Subcutaneous abdominal adipose tissue (tissue), 5 donors: Measurements from ENCODE around the gene ACAT2.
"Not testable (repeated sequence)": the region's sequence is repeated elsewhere in the genome, so short reads cannot be mapped to it uniquely, and the experiment has no call there.

Source experiments
- H3K27ac ChIP-seq: one replicate; pipeline ENCODE4 v1.7.0; 2013; ENCODE audit warnings: low read depth, mild to moderate bottlenecking, inconsistent platforms, low read length, moderate library complexity
- H3K27me3 ChIP-seq, 5 donors: one replicate each; pipeline ENCODE4 v1.7.0; 2013; ENCODE audit warnings: low read length in 5 of 5, inconsistent platforms in 1 of 5; ENCODE audit not compliant: control insufficient read depth in 5 of 5, insufficient read depth in 4 of 5
- H3K36me3 ChIP-seq, 5 donors: one replicate each; pipeline ENCODE4 v1.7.0; 2013; ENCODE audit warnings: low read length in 5 of 5; ENCODE audit not compliant: control insufficient read depth in 5 of 5, insufficient read depth in 5 of 5
- H3K4me1 ChIP-seq, 5 donors: one replicate each; pipeline ENCODE4 v1.7.0; 2013; ENCODE audit warnings: low read length in 5 of 5, mild to moderate bottlenecking in 3 of 5, moderate library complexity in 1 of 5; ENCODE audit not compliant: control insufficient read depth in 5 of 5, insufficient read depth in 5 of 5
- H3K4me3 ChIP-seq, 5 donors: one replicate each; pipeline ENCODE4 v1.7.0; 2013; ENCODE audit warnings: low read length in 5 of 5, low read depth in 1 of 5
- H3K9ac ChIP-seq, 5 donors: one replicate each; pipeline ENCODE4 v1.7.0; 2013; ENCODE audit warnings: low read length in 5 of 5, mild to moderate bottlenecking in 4 of 5, moderate library complexity in 3 of 5
- H3K9me3 ChIP-seq, 5 donors: one replicate each; pipeline ENCODE4 v1.7.0; 2013; ENCODE audit warnings: low read length in 5 of 5; ENCODE audit not compliant: control insufficient read depth in 5 of 5
- donor health status: healthy.
- donor health status: healthy.
- donor health status: healthy.
- donor health status: healthy.
- donor health status: healthy.

The ACAT2 gene

GRCh38 chr6:159805440-159806020 is 43.7 kb downstream of the ACAT2 start:
- Histone ChIP-seq H3K36me3 (no peaks in the 10 kb centered on the region), H3K9me3 (no peaks in the 10 kb centered on the region), H3K4me1 (no peaks in the 10 kb centered on the region), H3K27me3 (no peaks in the 10 kb centered on the region), H3K9ac (no peak overlapping the region), H3K27ac (no peak overlapping the region), H3K4me3 (no peak overlapping the region)

- H3K27ac ChIP-seq: no peak overlapping the region
- H3K27me3 ChIP-seq: no peaks in the 10 kb centered on the region
- no peaks in the 10 kb centered on the region for H3K36me3 ChIP-seq
- H3K9ac ChIP-seq: no peak overlapping the region
- H3K4me1 ChIP-seq: no peaks in the 10 kb centered on the region
- H3K4me3 ChIP-seq: no peak overlapping the region
- no peaks in the 10 kb centered on the region for H3K9me3 ChIP-seq
These were observed 44.2 kb downstream of the ACAT2 start for GRCh38 chr6:159806021-159806458.

- Histone ChIP-seq H3K27ac (no peak overlapping the region), H3K9ac (no peak overlapping the region), H3K9me3 (no peaks in the 10 kb centered on the region), H3K4me1 (no peaks in the 10 kb centered on the region), H3K27me3 (no peaks in the 10 kb centered on the region), H3K4me3 (no peak overlapping the region), H3K36me3 (no peaks in the 10 kb centered on the region)
These were observed 45.5 kb downstream of the ACAT2 start for GRCh38 chr6:159807150-159807858.

GRCh38 chr6:159808647-159809046 is 46.8 kb downstream of the ACAT2 start:
- no peak overlapping the region for H3K27ac ChIP-seq
- H3K27me3 ChIP-seq: no peaks in the 10 kb centered on the region
- H3K36me3 ChIP-seq: no peaks in the 10 kb centered on the region
- no peak overlapping the region for H3K9ac ChIP-seq
- H3K4me3 ChIP-seq: no peak overlapping the region
- H3K9me3 ChIP-seq: no peaks in the 10 kb centered on the region
- H3K4me1 ChIP-seq: no peaks in the 10 kb centered on the region

- Histone ChIP-seq H3K27ac (no peak overlapping the region), H3K9ac (no peak overlapping the region)
These were observed 47.3 kb downstream of the ACAT2 start for GRCh38 chr6:159809149-159809548.

GRCh38 chr6:159813781-159814180 is 51.9 kb downstream of the ACAT2 start:
- Histone ChIP-seq H3K4me1 (no peaks in the 10 kb centered on the region), H3K36me3 (no peaks in the 10 kb centered on the region), H3K27ac (no peak overlapping the region), H3K4me3 (no peak overlapping the region), H3K27me3 (no peaks in the 10 kb centered on the region), H3K9me3 (no peaks in the 10 kb centered on the region), H3K9ac (no peak overlapping the region)

More at GRCh38 chr6:159809149-159809548, 47.3 kb downstream of the ACAT2 start:
- H3K4me3 ChIP-seq: no peak overlapping the region
- no peaks in the 10 kb centered on the region for H3K4me1 ChIP-seq
- H3K27me3 ChIP-seq: no peaks in the 10 kb centered on the region
- no peaks in the 10 kb centered on the region for H3K9me3 ChIP-seq
- H3K36me3 ChIP-seq: no peaks in the 10 kb centered on the region

GRCh38 chr6:159815410-159815809 is 53.6 kb downstream of the ACAT2 start:
- Histone ChIP-seq H3K4me1 (peaks cover 0 to 6% (median 0%) of the 10 kb centered on the region in 5 donors), H3K36me3 (no peaks in the 10 kb centered on the region), H3K27ac (no peak overlapping the region), H3K9me3 (no peaks in the 10 kb centered on the region), H3K4me3 (no peak overlapping the region), H3K9ac (no peak overlapping the region), H3K27me3 (peaks cover 0 to 11% (median 5%) of the 10 kb centered on the region in 5 donors)

- H3K36me3 ChIP-seq, H3K9ac ChIP-seq, H3K9me3 ChIP-seq, H3K27ac ChIP-seq, H3K4me3 ChIP-seq: not testable (repeated sequence)
- H3K27me3 ChIP-seq: peaks cover 2 to 12% (median 5%) of the 10 kb centered on the region in 5 donors
- peaks cover 0 to 15% (median 0%) of the 10 kb centered on the region in 5 donors for H3K4me1 ChIP-seq
These were observed 54.9 kb downstream of the ACAT2 start for GRCh38 chr6:159816775-159817174.

- H3K4me3 ChIP-seq: no peak overlapping the region
These were observed 56.3 kb downstream of the ACAT2 start for GRCh38 chr6:159817951-159818739.

GRCh38 chr6:159819098-159819497 is 57.3 kb downstream of the ACAT2 start:
- Histone ChIP-seq H3K4me1 (peaks cover 0 to 15% (median 0%) of the 10 kb centered on the region in 5 donors), H3K9ac (no peak overlapping the region), H3K36me3 (no peaks in the 10 kb centered on the region), H3K27ac (no peak overlapping the region), H3K27me3 (peaks cover 2 to 12% (median 5%) of the 10 kb centered on the region in 5 donors), H3K4me3 (no peak overlapping the region), H3K9me3 (no peaks in the 10 kb centered on the region)

More at GRCh38 chr6:159817951-159818739, 56.3 kb downstream of the ACAT2 start:
- Histone ChIP-seq H3K9me3 (no peaks in the 10 kb centered on the region), H3K36me3 (no peaks in the 10 kb centered on the region), H3K9ac (no peak overlapping the region), H3K27ac (no peak overlapping the region), H3K27me3 (peaks cover 2 to 12% (median 5%) of the 10 kb centered on the region in 5 donors), H3K4me1 (peaks cover 0 to 15% (median 0%) of the 10 kb centered on the region in 5 donors)
